COLO668 (cell line): ENCODE results near the gene ALPG.
"Not testable (repeated sequence)": the region's sequence is repeated elsewhere in the genome, so short reads cannot be mapped to it uniquely, and the experiment has no call there.

ENCODE experiments used
- DNase-seq: peaks from one replicate; lab custom pipeline; 2025; ENCODE audit not compliant: unreplicated experiment; lab: John Stamatoyannopoulos, UW

The ALPG gene

GRCh38 chr2:232418466-232419244 lies 12.0 kb downstream of the ALPG start:
- DNase-seq: peak; percentile 55

GRCh38 chr2:232419245-232420072 lies 12.8 kb downstream of the ALPG start:
- peak; percentile 55 for DNase-seq

- DNase-seq: no peak
Measured at GRCh38 chr2:232420073-232420454, 13.4 kb downstream of the ALPG start.

GRCh38 chr2:232420463-232421188 lies 14.0 kb downstream of the ALPG start:
- peak; percentile 91 for DNase-seq

GRCh38 chr2:232421189-232421785 lies 14.6 kb downstream of the ALPG start:
- DNase-seq: peak; percentile 17

- no peak for DNase-seq
Measured at GRCh38 chr2:232422051-232422450, 15.4 kb downstream of the ALPG start.

GRCh38 chr2:232422996-232423395 lies 16.4 kb downstream of the ALPG start:
- not testable (repeated sequence) for DNase-seq

- DNase-seq: not testable (repeated sequence)
Measured at GRCh38 chr2:232423407-232423806, 16.8 kb downstream of the ALPG start.

GRCh38 chr2:232431705-232432590 lies 25.3 kb downstream of the ALPG start:
- no peak for DNase-seq

- DNase-seq: peak; percentile 8
Measured at GRCh38 chr2:232432598-232433184, 26.0 kb downstream of the ALPG start.

- DNase-seq: not testable (repeated sequence)
Measured at GRCh38 chr2:232433622-232434021, 27.0 kb downstream of the ALPG start.

GRCh38 chr2:232434091-232434490 lies 27.4 kb downstream of the ALPG start:
- no peak for DNase-seq

- no peak for DNase-seq
Measured at GRCh38 chr2:232434563-232435374, 28.1 kb downstream of the ALPG start.

- no peak for DNase-seq
Measured at GRCh38 chr2:232435375-232435648, 28.7 kb downstream of the ALPG start.

- DNase-seq: no peak
Measured at GRCh38 chr2:232435805-232436204, 29.2 kb downstream of the ALPG start.

GRCh38 chr2:232436381-232437194 lies 29.9 kb downstream of the ALPG start:
- DNase-seq: no peak

- no peak for DNase-seq
Measured at GRCh38 chr2:232437195-232437571, 30.5 kb downstream of the ALPG start.

GRCh38 chr2:232438091-232438490 lies 31.4 kb downstream of the ALPG start:
- no peak for DNase-seq
